ENCODE measurements around the gene FRMD4A. TPM values are rescaled to one million over a fixed set of nuclear protein-coding genes. Genes with fewer than 3 reads are reported as not detected.

The FRMD4A gene
- total RNA-seq, 1 experiment from 2014 or later, result 7.1 TPM

- Histone ChIP-seq H3K79me2 (ENCODE audit: low read length) (peaks cover 83% of the 10 kb centered on the region), H3K4me2 (ENCODE audit: low read length) (no peak overlapping the region)
- intact Hi-C loops (cut with micrococcal nuclease), result no loop called here
Measured at GRCh38 chr10:13887761-13888160, 443.0 kb downstream of the FRMD4A start.

GRCh38 chr10:13885238-13885990, 445.3 kb downstream of the FRMD4A start:
- POLR2A ChIA-PET (ENCODE audit: unreplicated experiment), result no interaction called here
- Histone ChIP-seq H3K9me2 (replicated peaks; ENCODE audit: low read length) (no peaks in the 10 kb centered on the region), H4K20me1 (ENCODE audit: low read length) (no peaks in the 10 kb centered on the region), H3K36me3 (ENCODE audit: low read depth, low read length) (no peaks in the 10 kb centered on the region), H3K9me3 (ENCODE audit: low read length) (no peaks in the 10 kb centered on the region), H3K4me1 (ENCODE audit: insufficient read depth, low read length) (peaks cover 29% of the 10 kb centered on the region), H2AFZ (ENCODE audit: low read length) (no peak overlapping the region), H3K27ac (ENCODE audit: low read length) (no peak overlapping the region), H3K4me2 (ENCODE audit: low read length) (no peak overlapping the region), H3K27me3 (ENCODE audit: low read length) (no peaks in the 10 kb centered on the region), H3F3A (ENCODE audit: low read length, unreplicated experiment) (no peaks in the 10 kb centered on the region), H3K79me2 (ENCODE audit: low read length) (peaks cover 80% of the 10 kb centered on the region), H3K9ac (ENCODE audit: low read length) (no peak overlapping the region), H3K4me3 (ENCODE audit: low read length) (no peak overlapping the region)
- ATAC-seq (no peak), DNase-seq (no peak)
- CTCF ChIA-PET, result no interaction called here
- BruUV-seq (replicated peaks), result no TSS peak
- intact Hi-C loops (cut with micrococcal nuclease), result no loop called here
- TF ChIP-seq EZH2 (IDR thresholded peaks at IDR 0.05; ENCODE audit: low read length, unreplicated experiment) (no peak), EZH2phosphoT487 (IDR thresholded peaks at IDR 0.05; ENCODE audit: borderline replicate concordance, low read length) (no peak), CTCF (conservative IDR thresholded peaks at IDR 0.05; ENCODE audit: low read depth, low read length) (no peak)

More at GRCh38 chr10:13887761-13888160, 443.0 kb downstream of the FRMD4A start:
- ATAC-seq (no peak), DNase-seq (no peak)
- Histone ChIP-seq H3K27me3 (ENCODE audit: low read length) (no peaks in the 10 kb centered on the region), H3K9ac (ENCODE audit: low read length) (no peak overlapping the region), H3F3A (ENCODE audit: low read length, unreplicated experiment) (no peaks in the 10 kb centered on the region), H2AFZ (ENCODE audit: low read length) (no peak overlapping the region), H3K27ac (ENCODE audit: low read length) (no peak overlapping the region), H3K36me3 (ENCODE audit: low read depth, low read length) (no peaks in the 10 kb centered on the region), H4K20me1 (ENCODE audit: low read length) (no peaks in the 10 kb centered on the region), H3K4me1 (ENCODE audit: insufficient read depth, low read length) (peaks cover 28% of the 10 kb centered on the region), H3K4me3 (ENCODE audit: low read length) (no peak overlapping the region), H3K9me3 (ENCODE audit: low read length) (no peaks in the 10 kb centered on the region), H3K9me2 (replicated peaks; ENCODE audit: low read length) (no peaks in the 10 kb centered on the region)
- TF ChIP-seq EZH2phosphoT487 (IDR thresholded peaks at IDR 0.05; ENCODE audit: borderline replicate concordance, low read length) (no peak), CTCF (conservative IDR thresholded peaks at IDR 0.05; ENCODE audit: low read depth, low read length) (no peak), EZH2 (IDR thresholded peaks at IDR 0.05; ENCODE audit: low read length, unreplicated experiment) (no peak)
- POLR2A ChIA-PET (ENCODE audit: unreplicated experiment), result no interaction called here
- BruUV-seq (replicated peaks), result no TSS peak
- CTCF ChIA-PET, result no interaction called here
